Measurements from ENCODE around the gene RNF44.

DNA sequence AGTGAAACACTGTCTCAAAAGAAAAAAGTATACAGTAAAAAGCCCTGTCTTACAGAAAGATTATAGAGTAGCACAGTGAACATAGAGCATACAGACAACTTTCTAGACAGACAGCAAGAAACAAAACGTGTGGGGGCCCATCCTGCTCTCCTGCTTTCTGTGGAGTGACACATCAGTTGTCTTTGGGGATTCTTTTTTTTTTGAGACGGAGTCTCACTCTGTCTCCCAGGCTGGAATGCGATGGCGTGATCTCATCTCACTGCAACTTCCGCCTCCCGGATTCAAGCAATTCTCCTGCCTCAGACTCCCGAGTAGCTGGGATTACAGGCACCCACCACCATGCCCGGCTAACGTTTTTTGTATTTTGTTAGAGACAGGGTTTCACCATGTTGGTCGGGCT lies 26.8 kb upstream of the RNF44 start:
- TF ChIP-seq, protein P1, sequence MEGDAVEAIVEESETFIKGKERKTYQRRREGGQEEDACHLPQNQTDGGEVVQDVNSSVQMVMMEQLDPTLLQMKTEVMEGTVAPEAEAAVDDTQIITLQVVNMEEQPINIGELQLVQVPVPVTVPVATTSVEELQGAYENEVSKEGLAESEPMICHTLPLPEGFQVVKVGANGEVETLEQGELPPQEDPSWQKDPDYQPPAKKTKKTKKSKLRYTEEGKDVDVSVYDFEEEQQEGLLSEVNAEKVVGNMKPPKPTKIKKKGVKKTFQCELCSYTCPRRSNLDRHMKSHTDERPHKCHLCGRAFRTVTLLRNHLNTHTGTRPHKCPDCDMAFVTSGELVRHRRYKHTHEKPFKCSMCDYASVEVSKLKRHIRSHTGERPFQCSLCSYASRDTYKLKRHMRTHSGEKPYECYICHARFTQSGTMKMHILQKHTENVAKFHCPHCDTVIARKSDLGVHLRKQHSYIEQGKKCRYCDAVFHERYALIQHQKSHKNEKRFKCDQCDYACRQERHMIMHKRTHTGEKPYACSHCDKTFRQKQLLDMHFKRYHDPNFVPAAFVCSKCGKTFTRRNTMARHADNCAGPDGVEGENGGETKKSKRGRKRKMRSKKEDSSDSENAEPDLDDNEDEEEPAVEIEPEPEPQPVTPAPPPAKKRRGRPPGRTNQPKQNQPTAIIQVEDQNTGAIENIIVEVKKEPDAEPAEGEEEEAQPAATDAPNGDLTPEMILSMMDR (IDR thresholded peaks at IDR 0.05; ENCODE audit: poor library complexity): no peak
- TF ChIP-seq EZH2phosphoT487 (IDR thresholded peaks at IDR 0.05; ENCODE audit: low read depth, severe bottlenecking, unreplicated experiment) (no peak), EZH2 (IDR thresholded peaks at IDR 0.05; ENCODE audit: borderline replicate concordance) (no peak)

Measured in hepatocyte (in vitro differentiated cells).